GM13976 (cell line): ENCODE results near the gene TMEM187.
A peak's percentile ranks its signal among the peaks of the same experiment; 100 is the strongest.

Source experiments
- DNase-seq: peaks from one replicate; pipeline ENCODE4 v3.0.0; 2012; ENCODE audit warnings: low spot score
- CTCF ChIP-seq: IDR thresholded peaks from 2 replicates; pipeline ENCODE4 v1.5.1; 2012; ENCODE audit warnings: borderline replicate concordance, mild to moderate bottlenecking; ENCODE audit not compliant: insufficient read depth; ENCODE audit errors: extremely low read depth, missing control alignments, control extremely low read depth
- in situ Hi-C: fragments of 300-500 bp; cut with MboI; formaldehyde crosslinking; loops from one replicate; pipeline ENCODE4 v1.12.0; 2022; ENCODE audit warnings: low sequenced_read_pairs, mixed read lengths, inconsistent platforms; ENCODE audit not compliant: unreplicated experiment

The TMEM187 gene

GRCh38 chrX:153948847-153949805 is 23.4 kb upstream of the TMEM187 start:
- no peak for TF ChIP-seq CTCF
- in situ Hi-C loops: no loop called here
- DNase-seq: no peak

DNA sequence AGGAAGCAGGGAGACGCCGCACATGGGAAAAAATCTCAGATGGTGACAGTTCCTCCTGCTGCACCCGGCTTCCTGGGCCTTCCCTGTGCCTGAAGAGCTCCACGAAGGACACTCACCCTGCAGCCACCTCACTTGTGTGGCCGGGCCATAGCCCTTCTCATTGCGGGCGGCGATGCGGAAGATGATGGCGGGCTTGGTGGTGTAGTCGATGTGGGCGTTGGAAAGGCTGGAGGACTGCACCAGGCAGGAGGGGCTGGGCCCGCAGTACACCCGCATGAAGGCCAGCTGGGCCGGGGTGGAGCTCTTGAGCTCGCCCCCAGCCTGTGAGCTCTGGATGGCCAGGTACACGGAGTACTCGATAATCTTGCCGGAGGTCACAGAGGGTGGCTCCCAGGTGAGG is 22.4 kb upstream of the TMEM187 start:
- TF ChIP-seq CTCF: no peak
- DNase-seq: no peak
- in situ Hi-C loops: no loop called here

DNA sequence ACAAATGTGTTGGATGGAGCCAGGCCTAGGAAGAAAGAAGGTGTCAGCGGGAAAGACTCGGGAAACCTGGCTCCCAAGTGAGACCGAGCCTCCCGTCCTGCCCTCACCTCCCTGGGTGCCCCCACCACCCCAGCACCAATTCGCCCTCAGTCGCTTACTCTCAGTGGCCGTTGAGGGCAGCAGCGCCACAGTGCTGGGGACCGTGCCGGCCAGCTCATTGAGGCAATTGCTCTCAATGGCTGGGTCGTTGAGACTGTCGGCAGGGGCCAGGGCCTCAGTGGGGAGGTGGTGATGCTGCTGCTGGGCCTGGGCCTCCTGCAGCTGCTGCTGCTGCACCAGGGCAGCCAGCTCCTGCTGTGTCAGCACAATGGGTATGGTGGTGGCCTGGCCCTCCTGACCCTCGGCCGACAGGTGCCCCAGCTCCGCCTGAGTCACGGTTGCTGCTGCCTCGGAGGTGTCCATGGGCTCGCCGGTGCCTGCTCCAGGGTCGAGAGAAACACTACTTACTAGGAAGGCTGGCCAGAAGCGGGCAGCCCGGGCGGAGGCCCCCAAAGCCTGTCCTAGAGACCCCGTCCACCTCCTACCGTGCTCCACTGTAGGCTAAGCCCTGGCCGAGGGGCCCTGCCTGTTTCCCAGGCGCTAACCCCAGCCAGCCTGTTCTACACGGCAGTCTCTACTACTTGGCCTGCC is 20.7 kb upstream of the TMEM187 start:
- no peak for DNase-seq
- no peak for TF ChIP-seq CTCF
- in situ Hi-C loops: no loop called here

DNA sequence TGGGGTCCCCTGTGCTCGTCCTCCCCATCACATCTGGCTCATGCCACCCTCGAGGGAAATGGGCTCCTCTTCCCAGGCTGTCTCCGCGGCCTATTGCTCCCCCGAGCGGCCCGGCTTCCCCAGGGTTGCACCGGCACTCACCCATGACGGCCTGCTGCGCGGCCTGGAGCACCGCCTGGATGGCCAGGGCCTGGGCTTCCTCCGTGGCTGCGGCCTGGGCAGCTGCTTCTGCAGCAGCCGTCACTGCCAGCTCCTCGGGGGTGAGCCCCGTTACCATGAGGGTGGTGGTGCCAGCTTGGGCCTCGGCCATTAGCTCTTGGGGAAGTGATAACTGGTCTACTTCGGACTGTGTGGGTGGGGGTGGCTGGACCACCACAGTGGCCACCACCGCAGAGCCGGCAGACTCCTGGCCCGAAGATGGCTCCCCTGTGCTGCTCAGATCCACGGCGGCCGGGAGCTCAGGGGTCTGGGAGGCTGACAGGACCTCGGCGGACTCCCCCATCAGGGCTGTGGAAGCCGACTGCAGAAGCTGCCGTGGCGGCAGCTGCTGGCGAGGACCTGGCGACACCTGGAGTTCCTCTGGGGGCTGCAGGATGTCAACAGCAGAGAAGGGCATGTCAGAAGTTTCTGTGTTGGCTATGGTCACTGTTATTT is 20.1 kb upstream of the TMEM187 start:
- in situ Hi-C loops: no loop called here
- no peak for TF ChIP-seq CTCF
- no peak for DNase-seq

DNA sequence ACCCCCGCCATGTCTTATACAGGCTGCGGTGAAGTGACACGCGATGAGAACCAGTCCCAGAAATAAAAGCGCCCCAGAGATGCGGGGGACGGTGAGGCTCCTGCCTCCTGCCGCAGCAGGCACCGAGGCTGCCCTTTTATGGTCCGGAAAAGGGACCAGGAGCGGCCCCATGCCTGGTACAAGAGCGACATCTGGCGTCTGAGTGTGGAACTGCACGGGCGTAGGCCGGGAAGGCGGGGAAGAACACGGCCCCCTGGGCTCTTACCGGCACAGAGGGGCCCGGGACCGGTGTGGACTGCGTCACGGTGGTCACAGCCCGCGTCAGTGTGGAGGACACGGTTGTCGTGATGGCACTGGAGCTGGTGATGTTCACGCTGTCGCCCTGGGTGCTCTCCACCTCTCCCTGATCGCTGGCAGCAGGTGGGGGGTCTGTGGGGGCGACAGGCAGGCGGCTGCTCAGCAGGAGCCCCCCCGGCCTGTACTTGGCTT is 19.2 kb upstream of the TMEM187 start:
- peak; percentile 88 for DNase-seq
- peak; percentile 95 for TF ChIP-seq CTCF
- in situ Hi-C loops: no loop called here

DNA sequence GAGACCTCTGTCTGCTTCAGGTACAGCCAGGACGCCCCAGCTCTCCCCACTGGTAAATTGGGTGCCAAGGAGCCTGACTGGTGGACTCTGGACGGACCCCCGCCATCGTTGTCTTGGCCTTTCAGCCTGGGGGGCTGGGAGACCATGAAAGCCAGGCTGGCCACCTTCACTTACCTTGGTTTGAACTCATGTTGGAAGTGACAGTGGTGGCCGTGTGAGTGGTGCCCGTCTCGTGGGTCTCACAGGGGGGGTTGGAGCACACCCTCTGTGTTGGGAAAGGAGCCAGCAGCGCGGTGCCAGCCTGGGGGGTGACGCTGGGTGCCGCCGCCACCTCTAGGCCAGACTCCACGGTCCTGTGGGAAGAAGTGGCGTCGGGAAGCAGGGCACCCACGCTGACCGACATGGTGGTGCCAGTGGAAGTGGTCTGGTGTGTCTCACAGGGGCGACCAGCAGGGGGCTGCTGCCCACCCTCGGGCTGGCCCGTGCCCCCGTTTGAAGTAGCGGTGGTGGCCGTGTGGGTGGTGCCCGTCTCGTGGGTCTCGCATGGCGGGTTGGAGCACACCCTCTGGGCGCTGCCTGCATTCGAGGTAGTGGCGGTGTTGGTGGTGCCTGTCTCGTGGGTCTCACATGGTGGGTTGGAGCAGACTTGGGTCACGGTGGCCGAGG is 18.5 kb upstream of the TMEM187 start:
- no peak for TF ChIP-seq CTCF
- in situ Hi-C loops: no loop called here
- no peak for DNase-seq
